HEK293T (cell line): Measurements from ENCODE around the gene PHLPP1.

Experiments
- BHLHE40 ChIP-seq: fragments of 450-650 bp; IDR thresholded peaks from 2 replicates; pipeline ENCODE4 v1.6.1; 2016; ENCODE audit warnings: mild to moderate bottlenecking, moderate library complexity, borderline replicate concordance
- CTBP1 ChIP-seq: fragments of 450-650 bp; IDR thresholded peaks from 2 replicates; pipeline ENCODE4 v1.6.1; 2016; ENCODE audit warnings: borderline replicate concordance
- FOXM1 ChIP-seq: fragments of 450-650 bp; IDR thresholded peaks from 2 replicates; pipeline ENCODE4 v1.6.1; 2017; ENCODE audit warnings: mild to moderate bottlenecking, borderline replicate concordance
- SP1 ChIP-seq: fragments of 450-650 bp; IDR thresholded peaks from 2 replicates; pipeline ENCODE4 v1.6.1; 2017
- TARDBP ChIP-seq: fragments of 450-650 bp; IDR thresholded peaks from 2 replicates; pipeline ENCODE4 v1.6.1; 2016
- ZNF384 ChIP-seq: fragments of 450-650 bp; IDR thresholded peaks from 2 replicates; pipeline ENCODE4 v1.6.1; 2016

DNA sequence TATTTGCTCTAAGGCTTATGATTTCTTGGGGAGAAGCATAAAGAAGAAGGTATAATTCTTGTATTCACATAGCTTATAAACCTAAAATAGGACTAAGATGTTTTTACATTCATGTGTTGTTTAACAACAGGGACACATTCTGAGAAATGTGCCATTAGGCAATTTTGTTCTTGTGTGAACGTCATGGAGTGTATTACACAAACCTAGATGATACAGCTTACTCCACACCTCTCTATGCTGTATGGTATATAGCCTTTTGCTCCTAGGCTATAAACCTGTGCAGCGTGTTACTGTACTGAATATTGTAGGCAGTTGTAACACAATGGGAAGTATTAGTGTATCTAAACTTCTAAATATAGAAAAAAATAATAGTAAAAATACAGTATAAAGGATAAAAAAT is 92.1 kb downstream of the PHLPP1 start:
- TF ChIP-seq CTBP1, result no peak
- TF ChIP-seq FOXM1, result no peak
- no peak for TF ChIP-seq BHLHE40
- TF ChIP-seq SP1, result no peak
- TF ChIP-seq TARDBP, result no peak
- no peak for TF ChIP-seq ZNF384
